HepG2 (cell line): ENCODE results near the gene FLAD1. TPM values are rescaled to one million over a fixed set of nuclear protein-coding genes. Genes with fewer than 3 reads are reported as not detected.

Source experiments
- HMG20A ChIP-seq: IDR thresholded peaks from 2 replicates; pipeline ENCODE4 v1.6.1; 2016; ENCODE audit warnings: borderline replicate concordance
- MZF1 ChIP-seq: sonication (generic); formaldehyde crosslinking; IDR thresholded peaks from 2 replicates; pipeline ENCODE4 v1.8.1; 2023; ENCODE audit warnings: mild to moderate bottlenecking, missing genetic modification reagents, borderline replicate concordance
- U2AF1 ChIP-seq: fragments of 200-400 bp; formaldehyde crosslinking; optimal IDR thresholded peaks from 2 replicates; pipeline ENCODE3; 2017; ENCODE audit warnings: mild to moderate bottlenecking, low read depth, low read length
- ZNF775 ChIP-seq: sonication (generic); formaldehyde crosslinking; IDR thresholded peaks from 2 replicates; pipeline ENCODE4 v1.4.0; 2020; ENCODE audit warnings: missing genetic modification reagents, mild to moderate bottlenecking, moderate library complexity, borderline replicate concordance
- ZNF816 ChIP-seq: sonication (generic); formaldehyde crosslinking; IDR thresholded peaks from 2 replicates; pipeline ENCODE4 v1.8.0; 2022; ENCODE audit warnings: missing genetic modification reagents, mild to moderate bottlenecking, borderline replicate concordance
- polyA plus RNA-seq, 8 experiments: library from polyadenylated mRNA; depleted of rRNA in 3 of 8; stranded (reverse) in 7 of 8; unstranded in 1 of 8; fragments of >200 nt; fragmentation: Illumina TruSeq in 4 of 8; extraction: Trizol in 4 of 8; gene quantifications; 2 replicates each; pipeline versions ENCODE4 v1.2.1 to v1.2.3, GENCODE V29; 2011 to 2016; ENCODE audit warnings: low read depth in 4 of 8, missing spikeins in 1 of 8, mixed read lengths in 1 of 8; ENCODE audit not compliant: insufficient read depth in 1 of 8
- total RNA-seq, 5 experiments: library from RNA; depleted of rRNA; stranded (reverse); fragments of >200 nt; fragmentation: Illumina TruSeq; extraction: Trizol; gene quantifications; 2 replicates each; pipeline ENCODE4 v1.2.3, GENCODE V29; 2016; ENCODE audit warnings: low read depth in 1 of 5
- TF ChIP-seq, protein P1 (sequence below): sonication (generic); formaldehyde crosslinking; IDR thresholded peaks from 2 replicates; pipeline ENCODE4 v1.4.0; 2020; ENCODE audit warnings: mild to moderate bottlenecking, missing genetic modification reagents, borderline replicate concordance
- TF ChIP-seq, protein P2 (sequence below): sonication (generic); formaldehyde crosslinking; IDR thresholded peaks from 2 replicates; pipeline ENCODE4 v1.5.0; 2020; ENCODE audit warnings: mild to moderate bottlenecking, missing genetic modification reagents, moderate library complexity
- TF ChIP-seq, protein P3 (sequence below): sonication (generic); formaldehyde crosslinking; IDR thresholded peaks from 2 replicates; pipeline ENCODE4 v1.8.1; 2023; ENCODE audit warnings: missing genetic modification reagents, inconsistent platforms, borderline replicate concordance
- TF ChIP-seq, protein P4 (sequence below): sonication (generic); formaldehyde crosslinking; IDR thresholded peaks from 2 replicates; pipeline ENCODE4 v1.9.0; 2022; ENCODE audit warnings: low read depth, missing genetic modification reagents
- TF ChIP-seq, protein P5 (sequence below): sonication (generic); formaldehyde crosslinking; IDR thresholded peaks from 2 replicates; pipeline ENCODE4 v1.5.1; 2020; ENCODE audit warnings: missing genetic modification reagents, mild to moderate bottlenecking, borderline replicate concordance
- TF ChIP-seq, protein P6 (sequence below): IDR thresholded peaks from 2 replicates; pipeline ENCODE4 v1.4.0; 2020; ENCODE audit warnings: mild to moderate bottlenecking, missing genetic modification reagents

FLAD1 gene
- total and polyA plus RNA-seq, 2 of the 13 experiments (the other 11 are each of a cell fraction or from before 2014, with no cell fraction given): 25.9 to 32.8 TPM

DNA sequence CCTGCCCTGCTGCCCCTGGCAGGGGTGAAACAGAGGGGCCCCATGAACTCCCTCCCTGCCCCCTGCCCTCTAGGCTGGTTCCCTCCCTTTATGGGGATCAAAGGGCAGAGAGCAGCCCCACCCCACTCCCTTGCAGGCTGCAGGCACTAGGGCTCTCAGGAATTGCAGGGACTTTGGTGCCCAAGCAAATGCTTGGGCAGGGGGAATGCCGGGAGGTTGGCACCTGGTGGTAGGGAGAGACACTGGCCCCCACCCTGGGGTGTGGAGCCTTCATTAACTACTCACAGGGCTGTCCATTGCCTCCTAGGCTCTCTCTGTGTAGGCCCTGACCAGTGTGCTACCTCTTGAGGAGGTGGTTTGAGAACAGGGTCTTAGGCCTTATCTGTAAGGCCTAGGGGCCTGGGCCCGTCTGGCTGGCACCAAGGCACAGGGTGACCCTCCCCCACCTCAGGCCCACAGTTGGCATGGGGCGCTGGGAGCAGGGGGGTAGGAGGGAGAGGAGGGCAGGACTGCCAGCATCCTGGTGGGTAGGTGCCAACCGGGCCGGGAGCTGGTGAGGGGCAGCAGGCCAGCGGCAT, 24.2 kb downstream of the FLAD1 start (continued):
- TF ChIP-seq, protein P1, sequence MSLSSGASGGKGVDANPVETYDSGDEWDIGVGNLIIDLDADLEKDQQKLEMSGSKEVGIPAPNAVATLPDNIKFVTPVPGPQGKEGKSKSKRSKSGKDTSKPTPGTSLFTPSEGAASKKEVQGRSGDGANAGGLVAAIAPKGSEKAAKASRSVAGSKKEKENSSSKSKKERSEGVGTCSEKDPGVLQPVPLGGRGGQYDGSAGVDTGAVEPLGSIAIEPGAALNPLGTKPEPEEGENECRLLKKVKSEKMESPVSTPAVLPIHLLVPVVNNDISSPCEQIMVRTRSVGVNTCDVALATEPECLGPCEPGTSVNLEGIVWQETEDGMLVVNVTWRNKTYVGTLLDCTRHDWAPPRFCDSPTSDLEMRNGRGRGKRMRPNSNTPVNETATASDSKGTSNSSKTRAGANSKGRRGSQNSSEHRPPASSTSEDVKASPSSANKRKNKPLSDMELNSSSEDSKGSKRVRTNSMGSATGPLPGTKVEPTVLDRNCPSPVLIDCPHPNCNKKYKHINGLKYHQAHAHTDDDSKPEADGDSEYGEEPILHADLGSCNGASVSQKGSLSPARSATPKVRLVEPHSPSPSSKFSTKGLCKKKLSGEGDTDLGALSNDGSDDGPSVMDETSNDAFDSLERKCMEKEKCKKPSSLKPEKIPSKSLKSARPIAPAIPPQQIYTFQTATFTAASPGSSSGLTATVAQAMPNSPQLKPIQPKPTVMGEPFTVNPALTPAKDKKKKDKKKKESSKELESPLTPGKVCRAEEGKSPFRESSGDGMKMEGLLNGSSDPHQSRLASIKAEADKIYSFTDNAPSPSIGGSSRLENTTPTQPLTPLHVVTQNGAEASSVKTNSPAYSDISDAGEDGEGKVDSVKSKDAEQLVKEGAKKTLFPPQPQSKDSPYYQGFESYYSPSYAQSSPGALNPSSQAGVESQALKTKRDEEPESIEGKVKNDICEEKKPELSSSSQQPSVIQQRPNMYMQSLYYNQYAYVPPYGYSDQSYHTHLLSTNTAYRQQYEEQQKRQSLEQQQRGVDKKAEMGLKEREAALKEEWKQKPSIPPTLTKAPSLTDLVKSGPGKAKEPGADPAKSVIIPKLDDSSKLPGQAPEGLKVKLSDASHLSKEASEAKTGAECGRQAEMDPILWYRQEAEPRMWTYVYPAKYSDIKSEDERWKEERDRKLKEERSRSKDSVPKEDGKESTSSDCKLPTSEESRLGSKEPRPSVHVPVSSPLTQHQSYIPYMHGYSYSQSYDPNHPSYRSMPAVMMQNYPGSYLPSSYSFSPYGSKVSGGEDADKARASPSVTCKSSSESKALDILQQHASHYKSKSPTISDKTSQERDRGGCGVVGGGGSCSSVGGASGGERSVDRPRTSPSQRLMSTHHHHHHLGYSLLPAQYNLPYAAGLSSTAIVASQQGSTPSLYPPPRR: no peak
- TF ChIP-seq, protein P2, sequence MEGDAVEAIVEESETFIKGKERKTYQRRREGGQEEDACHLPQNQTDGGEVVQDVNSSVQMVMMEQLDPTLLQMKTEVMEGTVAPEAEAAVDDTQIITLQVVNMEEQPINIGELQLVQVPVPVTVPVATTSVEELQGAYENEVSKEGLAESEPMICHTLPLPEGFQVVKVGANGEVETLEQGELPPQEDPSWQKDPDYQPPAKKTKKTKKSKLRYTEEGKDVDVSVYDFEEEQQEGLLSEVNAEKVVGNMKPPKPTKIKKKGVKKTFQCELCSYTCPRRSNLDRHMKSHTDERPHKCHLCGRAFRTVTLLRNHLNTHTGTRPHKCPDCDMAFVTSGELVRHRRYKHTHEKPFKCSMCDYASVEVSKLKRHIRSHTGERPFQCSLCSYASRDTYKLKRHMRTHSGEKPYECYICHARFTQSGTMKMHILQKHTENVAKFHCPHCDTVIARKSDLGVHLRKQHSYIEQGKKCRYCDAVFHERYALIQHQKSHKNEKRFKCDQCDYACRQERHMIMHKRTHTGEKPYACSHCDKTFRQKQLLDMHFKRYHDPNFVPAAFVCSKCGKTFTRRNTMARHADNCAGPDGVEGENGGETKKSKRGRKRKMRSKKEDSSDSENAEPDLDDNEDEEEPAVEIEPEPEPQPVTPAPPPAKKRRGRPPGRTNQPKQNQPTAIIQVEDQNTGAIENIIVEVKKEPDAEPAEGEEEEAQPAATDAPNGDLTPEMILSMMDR (CRISPR knock-in tag): no peak
- TF ChIP-seq, protein P3, sequence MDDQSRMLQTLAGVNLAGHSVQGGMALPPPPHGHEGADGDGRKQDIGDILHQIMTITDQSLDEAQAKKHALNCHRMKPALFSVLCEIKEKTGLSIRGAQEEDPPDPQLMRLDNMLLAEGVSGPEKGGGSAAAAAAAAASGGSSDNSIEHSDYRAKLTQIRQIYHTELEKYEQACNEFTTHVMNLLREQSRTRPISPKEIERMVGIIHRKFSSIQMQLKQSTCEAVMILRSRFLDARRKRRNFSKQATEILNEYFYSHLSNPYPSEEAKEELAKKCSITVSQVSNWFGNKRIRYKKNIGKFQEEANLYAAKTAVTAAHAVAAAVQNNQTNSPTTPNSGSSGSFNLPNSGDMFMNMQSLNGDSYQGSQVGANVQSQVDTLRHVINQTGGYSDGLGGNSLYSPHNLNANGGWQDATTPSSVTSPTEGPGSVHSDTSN: no peak
- TF ChIP-seq U2AF1 (no peak), ZNF816 (no peak), ZNF775 (CRISPR knock-in tag) (no peak), HMG20A (CRISPR knock-in tag) (no peak), MZF1 (no peak)
- TF ChIP-seq, protein P4, sequence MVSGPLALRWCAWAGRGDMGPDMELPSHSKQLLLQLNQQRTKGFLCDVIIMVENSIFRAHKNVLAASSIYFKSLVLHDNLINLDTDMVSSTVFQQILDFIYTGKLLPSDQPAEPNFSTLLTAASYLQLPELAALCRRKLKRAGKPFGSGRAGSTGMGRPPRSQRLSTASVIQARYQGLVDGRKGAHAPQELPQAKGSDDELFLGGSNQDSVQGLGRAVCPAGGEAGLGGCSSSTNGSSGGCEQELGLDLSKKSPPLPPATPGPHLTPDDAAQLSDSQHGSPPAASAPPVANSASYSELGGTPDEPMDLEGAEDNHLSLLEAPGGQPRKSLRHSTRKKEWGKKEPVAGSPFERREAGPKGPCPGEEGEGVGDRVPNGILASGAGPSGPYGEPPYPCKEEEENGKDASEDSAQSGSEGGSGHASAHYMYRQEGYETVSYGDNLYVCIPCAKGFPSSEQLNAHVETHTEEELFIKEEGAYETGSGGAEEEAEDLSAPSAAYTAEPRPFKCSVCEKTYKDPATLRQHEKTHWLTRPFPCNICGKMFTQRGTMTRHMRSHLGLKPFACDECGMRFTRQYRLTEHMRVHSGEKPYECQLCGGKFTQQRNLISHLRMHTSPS (CRISPR knock-in tag): peak; percentile 98
- TF ChIP-seq, protein P5, sequence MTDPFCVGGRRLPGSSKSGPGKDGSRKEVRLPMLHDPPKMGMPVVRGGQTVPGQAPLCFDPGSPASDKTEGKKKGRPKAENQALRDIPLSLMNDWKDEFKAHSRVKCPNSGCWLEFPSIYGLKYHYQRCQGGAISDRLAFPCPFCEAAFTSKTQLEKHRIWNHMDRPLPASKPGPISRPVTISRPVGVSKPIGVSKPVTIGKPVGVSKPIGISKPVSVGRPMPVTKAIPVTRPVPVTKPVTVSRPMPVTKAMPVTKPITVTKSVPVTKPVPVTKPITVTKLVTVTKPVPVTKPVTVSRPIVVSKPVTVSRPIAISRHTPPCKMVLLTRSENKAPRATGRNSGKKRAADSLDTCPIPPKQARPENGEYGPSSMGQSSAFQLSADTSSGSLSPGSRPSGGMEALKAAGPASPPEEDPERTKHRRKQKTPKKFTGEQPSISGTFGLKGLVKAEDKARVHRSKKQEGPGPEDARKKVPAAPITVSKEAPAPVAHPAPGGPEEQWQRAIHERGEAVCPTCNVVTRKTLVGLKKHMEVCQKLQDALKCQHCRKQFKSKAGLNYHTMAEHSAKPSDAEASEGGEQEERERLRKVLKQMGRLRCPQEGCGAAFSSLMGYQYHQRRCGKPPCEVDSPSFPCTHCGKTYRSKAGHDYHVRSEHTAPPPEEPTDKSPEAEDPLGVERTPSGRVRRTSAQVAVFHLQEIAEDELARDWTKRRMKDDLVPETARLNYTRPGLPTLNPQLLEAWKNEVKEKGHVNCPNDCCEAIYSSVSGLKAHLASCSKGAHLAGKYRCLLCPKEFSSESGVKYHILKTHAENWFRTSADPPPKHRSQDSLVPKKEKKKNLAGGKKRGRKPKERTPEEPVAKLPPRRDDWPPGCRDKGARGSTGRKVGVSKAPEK (CRISPR knock-in tag): no peak
- TF ChIP-seq, protein P6, sequence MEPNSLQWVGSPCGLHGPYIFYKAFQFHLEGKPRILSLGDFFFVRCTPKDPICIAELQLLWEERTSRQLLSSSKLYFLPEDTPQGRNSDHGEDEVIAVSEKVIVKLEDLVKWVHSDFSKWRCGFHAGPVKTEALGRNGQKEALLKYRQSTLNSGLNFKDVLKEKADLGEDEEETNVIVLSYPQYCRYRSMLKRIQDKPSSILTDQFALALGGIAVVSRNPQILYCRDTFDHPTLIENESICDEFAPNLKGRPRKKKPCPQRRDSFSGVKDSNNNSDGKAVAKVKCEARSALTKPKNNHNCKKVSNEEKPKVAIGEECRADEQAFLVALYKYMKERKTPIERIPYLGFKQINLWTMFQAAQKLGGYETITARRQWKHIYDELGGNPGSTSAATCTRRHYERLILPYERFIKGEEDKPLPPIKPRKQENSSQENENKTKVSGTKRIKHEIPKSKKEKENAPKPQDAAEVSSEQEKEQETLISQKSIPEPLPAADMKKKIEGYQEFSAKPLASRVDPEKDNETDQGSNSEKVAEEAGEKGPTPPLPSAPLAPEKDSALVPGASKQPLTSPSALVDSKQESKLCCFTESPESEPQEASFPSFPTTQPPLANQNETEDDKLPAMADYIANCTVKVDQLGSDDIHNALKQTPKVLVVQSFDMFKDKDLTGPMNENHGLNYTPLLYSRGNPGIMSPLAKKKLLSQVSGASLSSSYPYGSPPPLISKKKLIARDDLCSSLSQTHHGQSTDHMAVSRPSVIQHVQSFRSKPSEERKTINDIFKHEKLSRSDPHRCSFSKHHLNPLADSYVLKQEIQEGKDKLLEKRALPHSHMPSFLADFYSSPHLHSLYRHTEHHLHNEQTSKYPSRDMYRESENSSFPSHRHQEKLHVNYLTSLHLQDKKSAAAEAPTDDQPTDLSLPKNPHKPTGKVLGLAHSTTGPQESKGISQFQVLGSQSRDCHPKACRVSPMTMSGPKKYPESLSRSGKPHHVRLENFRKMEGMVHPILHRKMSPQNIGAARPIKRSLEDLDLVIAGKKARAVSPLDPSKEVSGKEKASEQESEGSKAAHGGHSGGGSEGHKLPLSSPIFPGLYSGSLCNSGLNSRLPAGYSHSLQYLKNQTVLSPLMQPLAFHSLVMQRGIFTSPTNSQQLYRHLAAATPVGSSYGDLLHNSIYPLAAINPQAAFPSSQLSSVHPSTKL (CRISPR knock-in tag): peak; percentile 14; the same call in 1 of the 2 replicates
